K562 (cell line): ENCODE measurements around the gene GRAMD2B. TPM values are rescaled to one million over a fixed set of nuclear protein-coding genes. Genes with fewer than 3 reads are reported as not detected.

Source experiments
- CGGBP1 ChIP-seq: fragments of 250-450 bp; sonication (Bioruptor Pico); IDR thresholded peaks from 2 replicates; pipeline ENCODE4 v1.9.0; 2021; ENCODE audit warnings: mild to moderate bottlenecking
- DNMT1 ChIP-seq: fragments of 450-650 bp; IDR thresholded peaks from 2 replicates; pipeline ENCODE4 v1.6.1; 2016; ENCODE audit warnings: antibody characterized with exemption, mild to moderate bottlenecking
- KAT2B ChIP-seq: IDR thresholded peaks from one replicate; pipeline ENCODE4 v1.6.1; 2012; ENCODE audit warnings: low read depth, mild to moderate bottlenecking, control low read depth, inconsistent platforms, low read length, moderate library complexity
- POU5F1 ChIP-seq: fragments of 150-350 bp; IDR thresholded peaks from 2 replicates; pipeline ENCODE4 v1.6.1; 2014; ENCODE audit warnings: borderline replicate concordance, low read length, low read depth, mild to moderate bottlenecking; ENCODE audit not compliant: partially characterized antibody
- SREBF2 ChIP-seq: sonication (generic); formaldehyde crosslinking; IDR thresholded peaks from 2 replicates; pipeline ENCODE4 v1.4.0; 2020; ENCODE audit warnings: mild to moderate bottlenecking, missing genetic modification reagents
- TAF1 ChIP-seq: IDR thresholded peaks from 2 replicates; pipeline ENCODE4 v1.6.1; 2011; ENCODE audit warnings: mild to moderate bottlenecking, low read length, moderate library complexity; ENCODE audit not compliant: insufficient read depth, control insufficient read depth, severe bottlenecking; ENCODE audit errors: extremely low read depth
- TEAD1 ChIP-seq, 2 experiments: fragments of 450-650 bp in 1 of 2; sonication (generic) in 1 of 2; formaldehyde crosslinking; IDR thresholded peaks; 2 replicates each; pipeline versions ENCODE4 v1.4.0 to v1.8.0; 2020 to 2022; ENCODE audit warnings: mild to moderate bottlenecking in 2 of 2, missing genetic modification reagents in 1 of 2
- TFAP4 ChIP-seq: sonication (generic); formaldehyde crosslinking; IDR thresholded peaks from 2 replicates; pipeline ENCODE4 v1.8.0; 2022; ENCODE audit warnings: missing genetic modification reagents, mild to moderate bottlenecking, moderate library complexity, borderline replicate concordance
- ZBTB12 ChIP-seq: fragments of 250-450 bp; sonication (Bioruptor Pico); IDR thresholded peaks from 2 replicates; pipeline ENCODE4 v1.4.0; 2020
- ZC3H4 ChIP-seq: sonication (generic); formaldehyde crosslinking; IDR thresholded peaks from 2 replicates; pipeline ENCODE4 v1.9.0; 2021; ENCODE audit warnings: missing genetic modification reagents, borderline replicate concordance
- ZKSCAN8 ChIP-seq: fragments of 200-800 bp; sonication (Bioruptor generic); IDR thresholded peaks from 2 replicates; pipeline ENCODE4 v1.6.1; 2016; ENCODE audit warnings: missing genetic modification characterization, missing compliant biosample characterization
- ZNF274 ChIP-seq: IDR thresholded peaks from 2 replicates; pipeline ENCODE4 v1.6.1; 2011; ENCODE audit warnings: low read depth, mild to moderate bottlenecking, low read length, moderate library complexity, borderline replicate concordance
- ZNF551 ChIP-seq: fragments of 250-450 bp; sonication (Bioruptor Pico); IDR thresholded peaks from 2 replicates; pipeline ENCODE4 v1.5.0; 2021; ENCODE audit warnings: mild to moderate bottlenecking, moderate library complexity
- polyA plus RNA-seq, 8 experiments: library from polyadenylated mRNA; depleted of rRNA in 4 of 8; stranded (reverse) in 5 of 8; unstranded in 3 of 8; fragments of >200 nt; fragmentation: Nextera tagmentation in 2 of 8; fragmentation: Illumina TruSeq in 1 of 8; extraction: Ambion mirVana in 2 of 8; extraction: Trizol in 1 of 8; gene quantifications; 2 replicates each; pipeline versions ENCODE4 v1.2.1 to v1.2.3, GENCODE V29; 2011 to 2014; ENCODE audit warnings: inconsistent platforms in 1 of 8, missing spikeins in 1 of 8
- total RNA-seq, 7 experiments: library from RNA; depleted of rRNA in 6 of 7; stranded (reverse); fragments of >200 nt in 6 of 7; fragmentation: Illumina TruSeq in 2 of 7; extraction: Trizol in 2 of 7; gene quantifications; 2 replicates each; pipeline versions ENCODE4 v1.2.1 to v1.2.3, GENCODE V29; 2011 to 2021; ENCODE audit warnings: low replicate concordance in 1 of 7

Gene GRAMD2B
- total and polyA plus RNA-seq, 9 of the 15 experiments (the other 6 are each of a cell fraction or from before 2014, with no cell fraction given): 0.32 to 4.2 (median 1.4) TPM

- TF ChIP-seq ZBTB12: no peak
- TF ChIP-seq POU5F1: no peak
- no peak for TF ChIP-seq TEAD1 (CRISPR knock-in tag; IDR thresholded peaks at IDR 0.05)
- TF ChIP-seq ZC3H4 (CRISPR knock-in tag): no peak
- no peak for TF ChIP-seq ZNF551
- no peak for TF ChIP-seq DNMT1
- TF ChIP-seq KAT2B: no peak
- no peak for TF ChIP-seq TAF1
- no peak for TF ChIP-seq ZKSCAN8 (CRISPR knock-in tag)
- no peak for TF ChIP-seq ZNF274
- peak; percentile 33; the same call in 1 of the 2 replicates for TF ChIP-seq TFAP4 (CRISPR knock-in tag)
- no peak for TF ChIP-seq SREBF2 (CRISPR knock-in tag)
- TF ChIP-seq CGGBP1 (CRISPR knock-in tag): no peak
These were observed 96.7 kb downstream of the GRAMD2B start (continued) for GRCh38 chr5:126519637-126520592.
